ENCODE measurements around the gene PGP.
A peak's percentile ranks its signal among the peaks of the same experiment; 100 is the strongest.
"Not testable (repeated sequence)": the region's sequence is repeated elsewhere in the genome, so short reads cannot be mapped to it uniquely, and the experiment has no call there.

The PGP gene

GRCh38 chr16:2214719-2214968 is at the start of gene PGP:
PGP (minus strand) TSS chr16:2214840; CDS start chr16:2214777, 63 bp downstream.
- no peak for DNase-seq (ENCODE audit: low read depth)

- not testable (repeated sequence) for DNase-seq (ENCODE audit: low read depth)
Measured at GRCh38 chr16:2263026-2263425, 48.4 kb upstream of the PGP start.

- no peak for DNase-seq (ENCODE audit: low read depth)
Measured at GRCh38 chr16:2260250-2260649, 45.6 kb upstream of the PGP start.

- not testable (repeated sequence) for DNase-seq (ENCODE audit: low read depth)
Measured at GRCh38 chr16:2258530-2258929, 43.9 kb upstream of the PGP start.

GRCh38 chr16:2257726-2258125 is 43.1 kb upstream of the PGP start:
- DNase-seq (ENCODE audit: low read depth) = no peak

GRCh38 chr16:2256531-2257140 is 42.0 kb upstream of the PGP start:
- no peak for DNase-seq (ENCODE audit: low read depth)

- DNase-seq (ENCODE audit: low read depth) = no peak
Measured at GRCh38 chr16:2253293-2253692, 38.7 kb upstream of the PGP start.

GRCh38 chr16:2252806-2253148 is 38.1 kb upstream of the PGP start:
- no peak for DNase-seq (ENCODE audit: low read depth)

GRCh38 chr16:2251296-2252111 is 36.9 kb upstream of the PGP start, which contains the start of gene ECI1:
ECI1 (minus strand) TSS chr16:2251587; CDS start chr16:2251566, 21 bp downstream.
- peak; percentile 71 for DNase-seq (ENCODE audit: low read depth)

GRCh38 chr16:2250652-2251295 is 36.1 kb upstream of the PGP start:
- no peak for DNase-seq (ENCODE audit: low read depth)

- no peak for DNase-seq (ENCODE audit: low read depth)
Measured at GRCh38 chr16:2246301-2246885, 31.8 kb upstream of the PGP start.

- no peak for DNase-seq (ENCODE audit: low read depth)
Measured at GRCh38 chr16:2244926-2245795, 30.5 kb upstream of the PGP start.

- DNase-seq (ENCODE audit: low read depth) = no peak
Measured at GRCh38 chr16:2244301-2244700, 29.7 kb upstream of the PGP start.

- DNase-seq (ENCODE audit: low read depth) = no peak
Measured at GRCh38 chr16:2243781-2244180, 29.1 kb upstream of the PGP start.

- DNase-seq (ENCODE audit: low read depth) = no peak
Measured at GRCh38 chr16:2243031-2243528, 28.4 kb upstream of the PGP start.

GRCh38 chr16:2242598-2242997 is 28.0 kb upstream of the PGP start:
- no peak for DNase-seq (ENCODE audit: low read depth)

- DNase-seq (ENCODE audit: low read depth) = not testable (repeated sequence)
Measured at GRCh38 chr16:2240331-2240730, 25.7 kb upstream of the PGP start.

- DNase-seq (ENCODE audit: low read depth) = no peak
Measured at GRCh38 chr16:2238838-2239675, 24.4 kb upstream of the PGP start.

GRCh38 chr16:2238150-2238837 is 23.7 kb upstream of the PGP start:
- DNase-seq (ENCODE audit: low read depth) = no peak

- no peak for DNase-seq (ENCODE audit: low read depth)
Measured at GRCh38 chr16:2237493-2238149, 23.0 kb upstream of the PGP start.

Data from stimulated activated CD8-positive, alpha-beta memory T cell treated with anti-CD3 and anti-CD28 coated beads, Interleukin-12 subunit alpha, Interleukin-12 subunit beta, amount 100 ng/mL, for 4 hours (primary cell).